HepG2 (cell line): Measurements from ENCODE around the gene MSI2. TPM values are rescaled to one million over a fixed set of nuclear protein-coding genes. Genes with fewer than 3 reads are reported as not detected.

Experiments
- ADNP ChIP-seq: sonication (generic); formaldehyde crosslinking; IDR thresholded peaks from 2 replicates; pipeline ENCODE4 v1.4.0; 2020; ENCODE audit warnings: missing genetic modification reagents
- E2F1 ChIP-seq: sonication (generic); formaldehyde crosslinking; IDR thresholded peaks from 2 replicates; pipeline ENCODE4 v1.5.0; 2020; ENCODE audit warnings: missing genetic modification reagents
- ELF3 ChIP-seq: IDR thresholded peaks from 2 replicates; pipeline ENCODE4 v1.6.1; 2016; ENCODE audit warnings: missing genetic modification reagents, missing compliant biosample characterization
- GMEB1 ChIP-seq: sonication (generic); formaldehyde crosslinking; IDR thresholded peaks from 2 replicates; pipeline ENCODE4 v1.5.1; 2020; ENCODE audit warnings: missing genetic modification reagents, mild to moderate bottlenecking, borderline replicate concordance
- HNRNPLL ChIP-seq: fragments of 200-400 bp; formaldehyde crosslinking; IDR thresholded peaks from 2 replicates; pipeline ENCODE4 v1.6.1; 2017; ENCODE audit warnings: mild to moderate bottlenecking, low read depth, low read length; ENCODE audit not compliant: poor library complexity, severe bottlenecking
- HOXD1 ChIP-seq: sonication (generic); formaldehyde crosslinking; IDR thresholded peaks from 2 replicates; pipeline ENCODE4 v1.5.0; 2020; ENCODE audit warnings: missing genetic modification reagents
- LCORL ChIP-seq, 2 experiments: fragments of 450-650 bp in 1 of 2; sonication (generic) in 1 of 2; formaldehyde crosslinking in 1 of 2; IDR thresholded peaks; 2 replicates each; pipeline versions ENCODE4 v1.5.0 to v1.6.1; 2017 to 2020; ENCODE audit warnings: antibody characterized with exemption in 1 of 2, missing genetic modification reagents in 1 of 2
- MATR3 ChIP-seq: sonication (generic); formaldehyde crosslinking; IDR thresholded peaks from 2 replicates; pipeline ENCODE4 v1.4.0; 2020; ENCODE audit warnings: missing genetic modification reagents
- PBX3 ChIP-seq: sonication (generic); formaldehyde crosslinking; IDR thresholded peaks from 2 replicates; pipeline ENCODE4 v1.8.1; 2023; ENCODE audit warnings: missing genetic modification reagents, inconsistent platforms, borderline replicate concordance
- RBAK ChIP-seq: sonication (generic); formaldehyde crosslinking; IDR thresholded peaks from 2 replicates; pipeline ENCODE4 v1.5.1; 2020; ENCODE audit warnings: mild to moderate bottlenecking, missing genetic modification reagents
- RFXAP ChIP-seq: sonication (generic); formaldehyde crosslinking; IDR thresholded peaks from 2 replicates; pipeline ENCODE4 v1.4.0; 2020; ENCODE audit warnings: missing genetic modification reagents, borderline replicate concordance
- SCMH1 ChIP-seq: sonication (generic); formaldehyde crosslinking; IDR thresholded peaks from 2 replicates; pipeline ENCODE4 v1.9.0; 2021; ENCODE audit warnings: missing genetic modification reagents, mild to moderate bottlenecking, borderline replicate concordance
- SKI ChIP-seq: fragments of 450-650 bp; IDR thresholded peaks from one replicate; pipeline ENCODE4 v1.6.1; 2018; ENCODE audit warnings: mild to moderate bottlenecking; ENCODE audit not compliant: partially characterized antibody
- YEATS4 ChIP-seq: sonication (generic); formaldehyde crosslinking; IDR thresholded peaks from 2 replicates; pipeline ENCODE4 v1.4.0; 2020; ENCODE audit warnings: missing genetic modification reagents, borderline replicate concordance
- ZBTB34 ChIP-seq: sonication (generic); formaldehyde crosslinking; IDR thresholded peaks from 2 replicates; pipeline ENCODE4 v1.8.0; 2022; ENCODE audit warnings: mild to moderate bottlenecking, missing genetic modification reagents
- ZNF136 ChIP-seq: sonication (generic); formaldehyde crosslinking; IDR thresholded peaks from 2 replicates; pipeline ENCODE4 v1.8.1; 2022; ENCODE audit warnings: low read depth, mild to moderate bottlenecking, moderate library complexity, missing genetic modification reagents
- ZNF280D ChIP-seq: sonication (generic); formaldehyde crosslinking; IDR thresholded peaks from 2 replicates; pipeline ENCODE4 v1.5.1; 2020; ENCODE audit warnings: mild to moderate bottlenecking, missing genetic modification reagents
- ZNF460 ChIP-seq: sonication (generic); formaldehyde crosslinking; IDR thresholded peaks from 2 replicates; pipeline ENCODE4 v1.5.1; 2020; ENCODE audit warnings: missing genetic modification reagents, mild to moderate bottlenecking, borderline replicate concordance
- ZNF672 ChIP-seq: sonication (generic); formaldehyde crosslinking; IDR thresholded peaks from 2 replicates; pipeline ENCODE4 v1.8.1; 2022; ENCODE audit warnings: missing genetic modification reagents
- ZNF740 ChIP-seq: sonication (generic); formaldehyde crosslinking; IDR thresholded peaks from 2 replicates; pipeline ENCODE4 v1.4.0; 2020; ENCODE audit warnings: missing genetic modification reagents
- ZNF761 ChIP-seq: sonication (generic); formaldehyde crosslinking; conservative IDR thresholded peaks from 2 replicates; pipeline ENCODE4 v1.4.0; 2020; ENCODE audit warnings: mild to moderate bottlenecking, missing genetic modification reagents
- polyA plus RNA-seq, 8 experiments: library from polyadenylated mRNA; depleted of rRNA in 3 of 8; stranded (reverse) in 7 of 8; unstranded in 1 of 8; fragments of >200 nt; fragmentation: Illumina TruSeq in 4 of 8; extraction: Trizol in 4 of 8; gene quantifications; 2 replicates each; pipeline versions ENCODE4 v1.2.1 to v1.2.3, GENCODE V29; 2011 to 2016; ENCODE audit warnings: low read depth in 4 of 8, missing spikeins in 1 of 8, mixed read lengths in 1 of 8; ENCODE audit not compliant: insufficient read depth in 1 of 8
- total RNA-seq, 5 experiments: library from RNA; depleted of rRNA; stranded (reverse); fragments of >200 nt; fragmentation: Illumina TruSeq; extraction: Trizol; gene quantifications; 2 replicates each; pipeline ENCODE4 v1.2.3, GENCODE V29; 2016; ENCODE audit warnings: low read depth in 1 of 5

MSI2 gene
- total and polyA plus RNA-seq, 2 of the 13 experiments (the other 11 are each of a cell fraction or from before 2014, with no cell fraction given) = 77.5 to 78.4 TPM

- TF ChIP-seq ZNF740 = no peak
- TF ChIP-seq GMEB1 (CRISPR knock-in tag) = 0 out of 2 replicates have a peak, but pooled peaks have one; percentile 8
- TF ChIP-seq ZNF280D (CRISPR knock-in tag) = 0 out of 2 replicates have a peak, but pooled peaks have one; percentile 1
- TF ChIP-seq ELF3 (CRISPR knock-in tag) = peak; percentile 54
- TF ChIP-seq LCORL (IDR thresholded peaks at IDR 0.05) = no peak
- peak; percentile 75; the same call in 1 of the 2 replicates for TF ChIP-seq LCORL (CRISPR knock-in tag; IDR thresholded peaks at IDR 0.05)
- TF ChIP-seq ZNF672 = no peak
- TF ChIP-seq RFXAP (CRISPR knock-in tag) = 0 out of 2 replicates have a peak, but pooled peaks have one; percentile 54
- TF ChIP-seq HNRNPLL = no peak
- no peak for TF ChIP-seq ZBTB34
- no peak for TF ChIP-seq ZNF761 (CRISPR knock-in tag)
- no peak for TF ChIP-seq E2F1 (CRISPR knock-in tag)
- no peak for TF ChIP-seq MATR3 (CRISPR knock-in tag)
- no peak for TF ChIP-seq SCMH1 (CRISPR knock-in tag)
- TF ChIP-seq RBAK = no peak
- TF ChIP-seq PBX3 (CRISPR knock-in tag) = no peak
- no peak; the same call in 1 of the 2 replicates for TF ChIP-seq HOXD1 (CRISPR knock-in tag)
- TF ChIP-seq SKI = no peak
- no peak for TF ChIP-seq ADNP (CRISPR knock-in tag)
- no peak for TF ChIP-seq YEATS4 (CRISPR knock-in tag)
- no peak for TF ChIP-seq ZNF136
- no peak for TF ChIP-seq ZNF460
These were observed 13.1 kb upstream of the MSI2 start (continued) for GRCh38 chr17:57243171-57243622.
